ENCODE data around the gene FOXJ2. TPM values are rescaled to one million over a fixed set of nuclear protein-coding genes. Genes with fewer than 3 reads are reported as not detected.
"Not testable (repeated sequence)": the region's sequence is repeated elsewhere in the genome, so short reads cannot be mapped to it uniquely, and the experiment has no call there.

The FOXJ2 gene
- total and polyA plus RNA-seq, 4 experiments from 2014 or later: 4.8 to 33.4 (median 25.3) TPM

DNA sequence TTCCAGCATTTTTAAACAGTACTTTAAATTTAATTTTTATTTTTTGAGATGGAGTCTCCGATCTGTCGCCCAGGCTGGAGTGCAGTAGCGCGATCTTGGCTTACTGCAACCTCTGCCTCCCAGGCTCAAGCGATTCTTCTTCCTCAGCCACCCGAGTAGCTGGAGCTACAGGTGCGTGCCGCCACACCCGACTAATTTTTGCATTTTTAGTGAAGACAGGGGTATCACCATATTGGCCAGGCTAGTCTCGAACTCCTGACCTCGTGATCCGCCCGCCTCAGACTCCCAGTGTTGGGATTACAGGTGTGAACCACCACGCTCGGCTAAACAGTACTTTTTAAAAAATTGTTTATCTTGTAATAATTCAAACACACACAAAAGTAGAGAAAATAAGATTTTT lies 4.2 kb upstream of the FOXJ2 start:
- DNase-seq: no peak
- no peak overlapping the region for H3K4me3 ChIP-seq (ENCODE audit: low read length in 2 of 2)
- no peaks in the 10 kb centered on the region for H3K36me3 ChIP-seq (ENCODE audit: insufficient read depth, low read length)
- H3K9me3 ChIP-seq (ENCODE audit: control insufficient read depth in 1 of 2, low read length in 2 of 2): no peaks in the 10 kb centered on the region
- no peaks in the 10 kb centered on the region for H3K27me3 ChIP-seq (ENCODE audit: insufficient read depth, low read length)
- POLR2A ChIA-PET (ENCODE audit: partially characterized antibody): interaction anchor here (1.3 to 3.5 kb wide), 7 partner anchors 8 to 102 kb away, joined by 3 to 40 read pairs (median 14); partner anchors contain the start of gene C3AR1
- Mint-ChIP-seq H3K27ac (peak overlapping the region in 4 of 7 donors; percentile 53 to 96 (median 72)), H3K4me1 (peaks cover 13 to 29% (median 22%) of the 10 kb centered on the region in 4 donors), H3K9me3 (no peaks in the 10 kb centered on the region), H3K36me3 (peaks cover 0 to 15% of the 10 kb centered on the region in 2 donors), H3K27me3 (no peaks in the 10 kb centered on the region), H3K4me3 (peak overlapping the region in 5 of 8 donors; percentile 17 to 49 (median 26))
- peaks cover 23% of the 10 kb centered on the region for H3K4me1 ChIP-seq (ENCODE audit: insufficient read depth, low read length)
- intact Hi-C loops (cut with micrococcal nuclease): no loop called here
- no peak overlapping the region for H3K27ac ChIP-seq (ENCODE audit: low read depth, low read length)
- CTCF ChIA-PET (ENCODE audit: partially characterized antibody): interaction anchor here (1.0 to 1.8 kb wide), 5 partner anchors 10 to 95 kb away, joined by 4 to 8 read pairs (median 6); no protein-coding TSS in a partner anchor

GRCh38 chr12:8030189-8030588 lies 2.3 kb upstream of the FOXJ2 start:
- H3K4me3 ChIP-seq (ENCODE audit: low read length in 2 of 2): no peak overlapping the region
- Mint-ChIP-seq H3K27ac (peak overlapping the region in 1 of 7 donors; percentile 29), H3K4me1 (peaks cover 28 to 49% (median 40%) of the 10 kb centered on the region in 4 donors), H3K27me3 (no peaks in the 10 kb centered on the region), H3K9me3 (no peaks in the 10 kb centered on the region), H3K36me3 (peaks cover 0 to 21% of the 10 kb centered on the region in 2 donors), H3K4me3 (peak overlapping the region in 1 of 8 donors; percentile 17)
- H3K27me3 ChIP-seq (ENCODE audit: insufficient read depth, low read length): no peaks in the 10 kb centered on the region
- intact Hi-C loops (cut with micrococcal nuclease): no loop called here
- H3K9me3 ChIP-seq (ENCODE audit: control insufficient read depth in 1 of 2, low read length in 2 of 2): no peaks in the 10 kb centered on the region
- peaks cover 42% of the 10 kb centered on the region for H3K4me1 ChIP-seq (ENCODE audit: insufficient read depth, low read length)
- ChIA-PET CTCF (ENCODE audit: partially characterized antibody) (interaction anchor here (1.2 kb wide), 1 partner anchor 97 kb away, joined by 3 read pairs; no protein-coding TSS in a partner anchor), POLR2A (ENCODE audit: partially characterized antibody) (interaction anchor here (0.6 kb wide), 1 partner anchor 8 kb away, joined by 3 read pairs; no protein-coding TSS in a partner anchor)
- H3K36me3 ChIP-seq (ENCODE audit: insufficient read depth, low read length): no peaks in the 10 kb centered on the region
- no peak overlapping the region for H3K27ac ChIP-seq (ENCODE audit: low read depth, low read length)
- no peak for DNase-seq

- H3K27ac Mint-ChIP-seq: peak overlapping the region in 1 of 7 donors; percentile 96
- H3K36me3 Mint-ChIP-seq: peaks cover 0 to 20% of the 10 kb centered on the region in 2 donors
- DNase-seq; intact Hi-C loops (cut with micrococcal nuclease); H3K9me3 Mint-ChIP-seq; H3K9me3 ChIP-seq (ENCODE audit: control insufficient read depth in 1 of 2, low read length in 2 of 2); H3K4me3 ChIP-seq (ENCODE audit: low read length in 2 of 2); H3K4me3 Mint-ChIP-seq; H3K36me3 ChIP-seq (ENCODE audit: insufficient read depth, low read length); H3K27ac ChIP-seq (ENCODE audit: low read depth, low read length); H3K27me3 ChIP-seq (ENCODE audit: insufficient read depth, low read length); H3K27me3 Mint-ChIP-seq: not testable (repeated sequence)
- H3K4me1 ChIP-seq (ENCODE audit: insufficient read depth, low read length): peaks cover 43% of the 10 kb centered on the region
- POLR2A ChIA-PET (ENCODE audit: partially characterized antibody): interaction anchor here (0.6 to 5.3 kb wide), 4 partner anchors 8 to 97 kb away, joined by 3 to 29 read pairs (median 5); partner anchors contain the start of genes C3AR1 and SLC2A3
- CTCF ChIA-PET (ENCODE audit: partially characterized antibody): interaction anchor here (0.8 to 1.2 kb wide), 2 partner anchors 70 to 98 kb away, joined by 3 read pairs; no protein-coding TSS in a partner anchor
- H3K4me1 Mint-ChIP-seq: peaks cover 34 to 54% (median 47%) of the 10 kb centered on the region in 4 donors
Observed at GRCh38 chr12:8031017-8031416, 1.5 kb upstream of the FOXJ2 start.

DNA sequence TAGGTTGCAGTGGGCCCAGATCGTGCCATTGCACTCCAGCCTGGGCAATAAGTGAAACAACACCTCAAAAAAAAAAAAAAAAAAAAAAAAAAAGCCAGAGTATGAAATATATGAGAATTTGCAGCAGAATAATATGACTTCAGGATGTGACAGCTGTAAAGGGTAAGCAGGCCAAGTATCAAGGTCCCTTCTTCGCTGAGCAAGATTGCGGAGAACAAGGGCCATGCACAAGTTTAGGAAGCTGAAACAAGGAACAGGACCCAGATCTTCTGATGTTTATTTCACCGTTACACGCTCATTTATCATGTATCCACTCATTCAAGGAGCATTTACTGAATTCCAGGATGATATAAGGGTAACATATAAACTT lies 659 bp upstream of the FOXJ2 start:
- Histone ChIP-seq H3K4me1 (ENCODE audit: insufficient read depth, low read length) (peaks cover 50% of the 10 kb centered on the region), H3K9me3 (ENCODE audit: control insufficient read depth in 1 of 2, low read length in 2 of 2) (no peaks in the 10 kb centered on the region), H3K27me3 (ENCODE audit: insufficient read depth, low read length) (no peaks in the 10 kb centered on the region), H3K27ac (ENCODE audit: low read depth, low read length) (peak overlapping the region; percentile 97), H3K4me3 (ENCODE audit: low read length in 2 of 2) (peak overlapping the region; percentile 2 to 87), H3K36me3 (ENCODE audit: insufficient read depth, low read length) (no peaks in the 10 kb centered on the region)
- H3K4me1 Mint-ChIP-seq: peaks cover 35 to 54% (median 47%) of the 10 kb centered on the region in 4 donors
- intact Hi-C loops (cut with micrococcal nuclease): loop anchor here (1.0 to 2.0 kb wide), 3 partner anchors 14 to 50 kb away; partner anchors contain the start of genes C3AR1 and NECAP1
- no peaks in the 10 kb centered on the region for H3K9me3 Mint-ChIP-seq
- peak overlapping the region; percentile 84 to 92 (median 89) for H3K4me3 Mint-ChIP-seq
- H3K36me3 Mint-ChIP-seq: peaks cover 0 to 12% of the 10 kb centered on the region in 2 donors
- CTCF ChIA-PET (ENCODE audit: partially characterized antibody): interaction anchor here (0.6 to 8.5 kb wide), 4 partner anchors 48 to 205 kb away, joined by 3 to 85 read pairs (median 4); partner anchors contain the start of gene NECAP1
- no peaks in the 10 kb centered on the region for H3K27me3 Mint-ChIP-seq
- POLR2A ChIA-PET (ENCODE audit: partially characterized antibody): interaction anchor here (0.7 to 5.3 kb wide), 13 partner anchors 9 to 1727 kb away, joined by 3 to 29 read pairs (median 4); partner anchors contain the start of genes C3AR1, NECAP1 and SLC2A3
- peak overlapping the region; percentile 89 to 97 (median 96) for H3K27ac Mint-ChIP-seq
- DNase-seq: no peak

GRCh38 chr12:8033153-8034044 lies 883 bp downstream of the FOXJ2 start:
- peak; percentile 31 to 81 (median 36) for DNase-seq
- H3K27me3 Mint-ChIP-seq: no peaks in the 10 kb centered on the region
- intact Hi-C loops (cut with micrococcal nuclease): loop anchor here (1.0 to 2.0 kb wide), 2 partner anchors 7 to 33 kb away; partner anchors contain the start of gene C3AR1
- no peaks in the 10 kb centered on the region for H3K36me3 ChIP-seq (ENCODE audit: insufficient read depth, low read length)
- no peaks in the 10 kb centered on the region for H3K27me3 ChIP-seq (ENCODE audit: insufficient read depth, low read length)
- H3K4me3 Mint-ChIP-seq: peak overlapping the region; percentile 82 to 94 (median 90)
- CTCF ChIA-PET (ENCODE audit: partially characterized antibody): interaction anchor here (0.9 to 8.5 kb wide), 8 partner anchors 12 to 174 kb away, joined by 3 to 85 read pairs (median 4); partner anchors contain the start of gene NECAP1
- no peaks in the 10 kb centered on the region for H3K9me3 ChIP-seq (ENCODE audit: control insufficient read depth in 1 of 2, low read length in 2 of 2)
- H3K4me1 Mint-ChIP-seq: peaks cover 47 to 61% (median 56%) of the 10 kb centered on the region in 4 donors
- no peaks in the 10 kb centered on the region for H3K9me3 Mint-ChIP-seq
- peaks cover 0 to 16% of the 10 kb centered on the region in 2 donors for H3K36me3 Mint-ChIP-seq
- peak overlapping the region; percentile 92 to 97 (median 96) for H3K27ac Mint-ChIP-seq
- peak overlapping the region; percentile 87 to 95 for H3K4me3 ChIP-seq (ENCODE audit: low read length in 2 of 2)
- POLR2A ChIA-PET (ENCODE audit: partially characterized antibody): interaction anchor here (0.9 to 5.3 kb wide), 11 partner anchors 8 to 99 kb away, joined by 3 to 29 read pairs (median 6); partner anchors contain the start of genes C3AR1 and SLC2A3
- H3K27ac ChIP-seq (ENCODE audit: low read depth, low read length): peak overlapping the region; percentile 97
- H3K4me1 ChIP-seq (ENCODE audit: insufficient read depth, low read length): peaks cover 61% of the 10 kb centered on the region

- no peaks in the 10 kb centered on the region for H3K9me3 Mint-ChIP-seq
- peak overlapping the region; percentile 82 to 94 (median 90) for H3K4me3 Mint-ChIP-seq
Observed at GRCh38 chr12:8034802-8035201, 2.3 kb downstream of the FOXJ2 start.

More at GRCh38 chr12:8034802-8035201, 2.3 kb downstream of the FOXJ2 start:
- H3K36me3 ChIP-seq (ENCODE audit: insufficient read depth, low read length): peaks cover 3% of the 10 kb centered on the region
- POLR2A ChIA-PET (ENCODE audit: partially characterized antibody): interaction anchor here (0.8 to 5.3 kb wide), 8 partner anchors 7 to 101 kb away, joined by 3 to 29 read pairs (median 12); partner anchors contain the start of genes C3AR1 and SLC2A3
- H3K4me1 ChIP-seq (ENCODE audit: insufficient read depth, low read length): peaks cover 73% of the 10 kb centered on the region
- H3K4me3 ChIP-seq (ENCODE audit: low read length in 2 of 2): peak overlapping the region in 1 of 2 donors; percentile 87
- peak overlapping the region; percentile 97 for H3K27ac ChIP-seq (ENCODE audit: low read depth, low read length)
- H3K27ac Mint-ChIP-seq: peak overlapping the region; percentile 92 to 97 (median 96)
- peaks cover 54 to 74% (median 68%) of the 10 kb centered on the region in 4 donors for H3K4me1 Mint-ChIP-seq
- H3K27me3 ChIP-seq (ENCODE audit: insufficient read depth, low read length): no peaks in the 10 kb centered on the region
- no peaks in the 10 kb centered on the region for H3K9me3 ChIP-seq (ENCODE audit: control insufficient read depth in 1 of 2, low read length in 2 of 2)
- peaks cover 0 to 19% of the 10 kb centered on the region in 2 donors for H3K36me3 Mint-ChIP-seq
- CTCF ChIA-PET (ENCODE audit: partially characterized antibody): interaction anchor here (1.7 to 8.5 kb wide), 4 partner anchors 11 to 175 kb away, joined by 4 to 85 read pairs (median 26); partner anchors contain the start of gene NECAP1
- no peaks in the 10 kb centered on the region for H3K27me3 Mint-ChIP-seq
- DNase-seq: no peak
- intact Hi-C loops (cut with micrococcal nuclease): loop anchor here (1.0 kb wide), 1 partner anchor 9 kb away; no protein-coding TSS in a partner anchor

Measured in CD4-positive, alpha-beta memory T cell (primary cell).